ENCODE results near the gene PIEZO2.

DNA sequence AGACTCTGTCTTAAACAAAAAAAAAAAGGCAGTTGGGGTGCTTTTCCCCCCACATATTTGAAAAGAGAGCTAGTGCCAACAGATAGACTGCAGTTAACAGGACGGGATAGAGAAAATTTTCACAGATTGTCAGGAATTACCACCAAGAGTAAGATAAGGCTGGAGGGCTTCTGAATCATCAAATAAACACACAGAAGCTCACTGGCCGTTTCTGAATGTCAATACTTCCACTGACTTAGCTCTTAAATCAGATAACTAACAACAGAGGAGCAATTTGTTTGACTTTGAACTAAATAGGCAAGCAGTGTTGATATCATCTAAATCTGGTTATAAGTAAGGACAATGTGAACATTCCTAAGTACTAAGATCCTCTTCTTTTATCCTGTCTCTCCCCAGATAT is 34.7 kb downstream of the PIEZO2 start:
- TF ChIP-seq, protein P1, sequence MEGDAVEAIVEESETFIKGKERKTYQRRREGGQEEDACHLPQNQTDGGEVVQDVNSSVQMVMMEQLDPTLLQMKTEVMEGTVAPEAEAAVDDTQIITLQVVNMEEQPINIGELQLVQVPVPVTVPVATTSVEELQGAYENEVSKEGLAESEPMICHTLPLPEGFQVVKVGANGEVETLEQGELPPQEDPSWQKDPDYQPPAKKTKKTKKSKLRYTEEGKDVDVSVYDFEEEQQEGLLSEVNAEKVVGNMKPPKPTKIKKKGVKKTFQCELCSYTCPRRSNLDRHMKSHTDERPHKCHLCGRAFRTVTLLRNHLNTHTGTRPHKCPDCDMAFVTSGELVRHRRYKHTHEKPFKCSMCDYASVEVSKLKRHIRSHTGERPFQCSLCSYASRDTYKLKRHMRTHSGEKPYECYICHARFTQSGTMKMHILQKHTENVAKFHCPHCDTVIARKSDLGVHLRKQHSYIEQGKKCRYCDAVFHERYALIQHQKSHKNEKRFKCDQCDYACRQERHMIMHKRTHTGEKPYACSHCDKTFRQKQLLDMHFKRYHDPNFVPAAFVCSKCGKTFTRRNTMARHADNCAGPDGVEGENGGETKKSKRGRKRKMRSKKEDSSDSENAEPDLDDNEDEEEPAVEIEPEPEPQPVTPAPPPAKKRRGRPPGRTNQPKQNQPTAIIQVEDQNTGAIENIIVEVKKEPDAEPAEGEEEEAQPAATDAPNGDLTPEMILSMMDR (IDR thresholded peaks at IDR 0.05), result no peak
- no peak for TF ChIP-seq EZH2 (IDR thresholded peaks at IDR 0.05; ENCODE audit: borderline replicate concordance, insufficient read depth, low read depth, low read length, poor library complexity, severe bottlenecking)

Data from B cell (primary cell).